Stimulated activated CD4-positive, alpha-beta T cell treated with anti-CD3 and anti-CD28 coated beads, TNF-alpha, amount 100 ng/mL, for 48 hours (primary cell): Measurements from ENCODE around the gene MYL4.
"Not testable (repeated sequence)": the region's sequence is repeated elsewhere in the genome, so short reads cannot be mapped to it uniquely, and the experiment has no call there.

ENCODE experiments used
- DNase-seq, 3 donors: peaks; one replicate each; pipeline ENCODE4 v3.0.0-alpha.2; 2020; ENCODE audit warnings: low read depth in 3 of 3

Gene MYL4

DNA sequence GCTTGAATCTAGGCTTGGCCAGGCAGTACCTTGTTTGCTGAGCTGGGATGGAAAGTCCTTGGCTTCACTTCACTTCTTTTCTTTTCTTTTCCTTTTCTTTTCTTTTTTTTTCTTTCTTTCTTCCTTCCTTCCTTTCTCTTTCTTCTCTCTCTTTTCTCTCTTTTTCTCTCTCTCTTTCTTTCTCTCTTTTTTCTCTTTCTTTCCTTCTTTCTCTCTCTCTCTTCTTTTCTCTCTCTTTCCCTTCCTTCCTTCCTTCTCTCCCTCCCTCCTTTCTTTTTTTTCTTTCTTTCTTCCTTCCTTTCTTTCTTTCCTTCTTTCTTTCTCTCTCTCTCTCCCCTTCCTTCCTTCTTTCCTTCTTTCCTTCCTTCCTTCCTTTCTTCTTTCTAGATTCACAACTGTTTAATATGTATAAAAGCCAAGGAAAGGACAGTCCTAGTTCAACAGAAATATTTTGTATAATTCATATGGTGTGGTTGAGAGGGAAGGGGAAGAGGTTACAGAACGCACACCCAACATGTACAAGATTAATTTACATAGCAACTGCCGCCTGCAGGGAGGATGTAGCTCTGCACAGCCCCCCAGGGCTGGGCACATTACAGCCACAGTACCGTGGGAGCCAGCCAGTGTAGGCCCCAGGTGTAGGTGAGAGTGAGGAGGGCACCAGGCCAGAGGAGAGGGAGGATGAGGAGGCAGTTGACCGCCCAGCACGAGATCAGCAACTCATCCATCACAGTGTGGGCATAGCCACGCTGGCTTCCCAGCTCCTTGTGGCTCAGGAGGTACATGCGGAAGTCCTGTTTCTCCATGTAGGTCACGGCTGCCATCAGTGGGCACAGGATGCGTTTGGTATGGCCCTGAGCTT lies 34.8 kb downstream of the MYL4 start:
- DNase-seq = no peak

DNA sequence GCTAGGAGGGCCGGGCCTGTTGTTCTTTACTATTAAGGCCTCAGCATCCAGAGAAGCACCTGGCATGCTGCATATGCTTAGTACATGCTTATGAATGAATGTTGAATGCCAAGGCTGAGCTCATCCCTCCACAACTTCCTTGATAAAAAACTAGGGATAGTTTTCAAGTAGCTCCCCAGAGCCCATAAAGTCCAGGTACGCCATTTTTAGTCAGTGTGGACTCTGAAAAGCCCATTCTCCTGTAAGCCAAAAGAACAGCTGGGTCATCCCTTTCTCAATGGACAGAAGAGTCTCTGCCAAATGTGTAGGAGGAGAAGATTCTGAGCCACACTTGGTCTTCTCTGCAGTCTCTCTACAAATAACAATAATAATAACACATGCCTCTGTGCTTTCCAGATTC lies 35.5 kb downstream of the MYL4 start:
- DNase-seq = no peak

DNA sequence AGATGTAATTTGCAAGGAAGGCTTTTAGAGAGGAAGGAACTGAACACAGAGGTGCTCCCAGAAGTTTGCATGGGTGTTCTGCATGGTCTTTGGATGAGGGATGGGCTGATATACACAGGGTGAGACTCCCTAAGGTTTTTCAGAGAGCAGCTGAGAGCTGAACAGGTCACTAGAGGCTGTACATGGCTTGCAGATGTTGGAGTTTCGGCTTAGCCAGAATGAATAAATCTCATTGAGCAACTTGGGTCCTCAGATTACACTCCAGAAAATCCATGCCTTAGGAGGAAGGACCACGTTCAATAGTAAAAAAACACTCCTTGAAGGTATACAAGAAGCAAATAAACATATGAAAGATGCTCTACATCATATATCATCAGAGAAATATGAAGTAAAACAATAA lies 37.0 kb downstream of the MYL4 start:
- no peak for DNase-seq

DNA sequence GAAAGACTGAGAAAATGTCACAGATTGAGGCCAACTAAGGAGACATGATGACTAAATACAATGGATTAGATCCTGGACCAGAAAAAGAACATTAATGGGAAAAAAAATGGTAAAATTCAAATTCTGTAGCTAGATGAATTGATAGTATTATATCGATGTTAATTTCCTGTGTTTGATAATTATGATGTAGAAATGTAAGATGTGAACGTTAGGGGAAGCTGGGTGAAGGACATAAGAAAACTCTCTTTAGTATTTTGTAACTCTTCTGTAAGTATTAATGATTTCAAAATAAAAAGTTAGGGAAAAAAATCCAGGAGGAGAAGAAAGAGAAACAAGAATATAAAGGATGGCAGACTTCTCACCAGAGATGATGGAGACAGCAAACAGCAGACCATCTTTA lies 41.7 kb downstream of the MYL4 start:
- no peak for DNase-seq

DNA sequence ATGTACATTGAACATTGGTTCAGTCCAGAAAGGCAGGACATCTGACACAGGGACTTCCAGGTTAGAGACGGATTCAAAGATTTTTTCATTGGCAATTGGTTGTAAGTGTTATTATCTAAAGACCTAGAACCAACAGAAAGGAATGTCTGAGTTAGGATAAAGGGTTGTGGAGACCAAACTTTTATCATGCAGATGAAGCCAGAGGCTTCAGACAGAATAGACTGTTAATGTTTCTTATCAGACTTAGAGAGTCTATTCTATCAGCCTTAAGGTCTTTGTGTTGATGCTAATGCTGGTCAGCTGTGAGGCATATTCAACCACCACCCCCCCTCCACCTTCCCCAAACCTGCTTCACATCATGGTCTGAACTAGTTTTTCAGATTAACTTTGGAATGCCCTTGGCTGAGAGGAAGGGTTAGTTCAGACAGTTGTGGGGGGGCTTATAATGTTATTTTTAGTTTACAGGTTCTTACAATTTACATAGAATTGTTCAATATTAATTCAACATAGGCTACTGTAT lies 42.3 kb downstream of the MYL4 start:
- DNase-seq = no peak

DNA sequence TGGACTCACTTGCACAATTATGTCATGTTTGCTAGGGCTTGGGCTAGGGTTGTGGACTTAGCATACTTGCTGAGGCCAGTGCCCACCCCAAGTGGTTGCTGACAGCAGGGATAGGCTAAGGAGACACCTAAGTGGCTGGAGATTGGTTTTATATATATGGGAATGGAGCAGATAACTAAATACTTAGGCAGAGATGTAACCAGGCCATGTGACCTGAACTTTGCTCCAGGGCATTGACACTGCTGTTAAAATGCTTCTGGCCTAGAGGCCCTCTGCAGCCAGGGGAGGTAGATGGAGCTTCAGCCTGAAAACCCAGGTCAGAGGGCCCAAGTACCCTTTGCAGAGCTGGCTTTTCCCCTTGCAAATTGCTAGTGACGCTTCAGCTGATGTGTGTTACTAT lies 43.1 kb downstream of the MYL4 start:
- DNase-seq = no peak

DNA sequence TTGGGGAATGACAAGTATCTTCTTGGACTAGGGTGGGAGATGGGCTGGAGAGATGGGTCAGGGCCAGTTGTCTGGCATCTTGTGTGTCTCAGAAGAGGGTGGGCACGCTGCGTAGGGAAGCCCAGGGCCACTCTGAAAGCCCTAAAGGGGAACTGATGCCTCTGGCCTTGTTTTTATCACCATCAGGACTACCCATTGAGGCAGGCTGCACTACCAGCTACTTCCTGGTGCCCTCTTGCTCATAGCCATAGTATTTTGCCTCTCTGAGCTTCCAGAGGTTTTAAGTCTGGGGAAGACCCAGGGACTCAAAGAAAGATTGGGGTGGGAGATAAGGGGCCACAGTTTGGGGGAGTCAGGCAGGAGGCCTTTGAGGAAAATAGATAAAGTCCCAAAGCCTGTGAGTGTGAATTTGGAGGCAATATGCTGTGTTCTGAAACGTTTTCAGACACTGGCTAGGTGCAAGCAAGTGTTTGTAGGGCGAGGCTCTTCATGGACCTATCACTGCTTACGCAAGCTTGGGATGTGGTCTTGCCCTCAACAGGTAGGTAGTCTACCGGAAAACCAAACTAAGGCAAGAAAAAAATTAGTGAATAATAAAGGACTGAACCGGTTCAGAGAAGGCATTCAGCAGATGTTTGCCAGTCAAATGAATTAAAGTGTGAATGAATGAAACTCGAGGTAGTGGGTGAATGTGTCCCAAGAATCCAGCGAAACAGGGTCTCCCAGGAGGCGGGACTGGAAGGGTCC lies 43.8 kb downstream of the MYL4 start:
- DNase-seq = no peak

DNA sequence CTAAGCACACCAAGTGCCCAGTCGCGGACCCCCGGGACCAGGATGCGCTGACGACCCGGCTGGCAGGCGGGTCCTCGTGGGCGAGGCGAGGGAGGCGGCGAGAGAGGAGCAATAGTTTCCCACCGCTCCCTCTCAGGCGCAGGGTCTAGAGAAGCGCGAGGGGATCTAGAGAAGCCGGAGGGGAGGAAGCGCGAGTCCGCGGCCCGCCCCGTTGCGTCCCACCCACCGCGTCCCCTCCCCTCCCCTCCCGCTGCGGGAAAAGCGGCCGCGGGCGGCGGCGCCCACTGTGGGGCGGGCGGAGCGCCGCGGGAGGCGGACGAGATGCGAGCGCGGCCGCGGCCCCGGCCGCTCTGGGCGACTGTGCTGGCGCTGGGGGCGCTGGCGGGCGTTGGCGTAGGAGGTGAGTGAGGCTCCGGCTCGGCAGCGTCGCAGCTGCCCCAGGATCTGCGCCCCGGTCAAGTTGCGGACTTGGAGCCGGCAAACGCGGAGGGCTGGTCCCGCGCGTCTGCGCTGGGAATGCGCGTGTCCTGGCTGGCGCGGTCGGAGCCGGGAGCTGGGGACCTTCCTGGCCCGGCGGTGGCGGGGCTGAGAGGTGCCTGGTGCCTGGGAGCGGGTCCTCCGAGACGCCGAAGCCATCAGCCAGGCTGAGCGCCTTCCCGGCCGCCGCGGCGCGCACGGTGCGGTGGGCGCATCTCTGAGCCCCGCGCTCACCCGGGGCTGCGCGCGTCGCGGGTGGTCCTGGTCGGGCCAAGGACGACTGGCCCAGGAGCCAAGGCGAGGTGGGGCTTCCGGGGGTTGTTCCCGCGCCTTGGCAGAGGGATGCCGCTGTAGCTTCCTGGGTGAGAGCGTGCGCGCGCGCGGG lies 44.6 kb downstream of the MYL4 start, which contains the start of gene ITGB3:
Gene ITGB3, plus strand, starts transcription at position 287 of the 862 bp plus-strand sequence. Its CDS starts 35 bp downstream, at position 322.
- peak; percentile 8 to 53 (median 29) for DNase-seq

DNA sequence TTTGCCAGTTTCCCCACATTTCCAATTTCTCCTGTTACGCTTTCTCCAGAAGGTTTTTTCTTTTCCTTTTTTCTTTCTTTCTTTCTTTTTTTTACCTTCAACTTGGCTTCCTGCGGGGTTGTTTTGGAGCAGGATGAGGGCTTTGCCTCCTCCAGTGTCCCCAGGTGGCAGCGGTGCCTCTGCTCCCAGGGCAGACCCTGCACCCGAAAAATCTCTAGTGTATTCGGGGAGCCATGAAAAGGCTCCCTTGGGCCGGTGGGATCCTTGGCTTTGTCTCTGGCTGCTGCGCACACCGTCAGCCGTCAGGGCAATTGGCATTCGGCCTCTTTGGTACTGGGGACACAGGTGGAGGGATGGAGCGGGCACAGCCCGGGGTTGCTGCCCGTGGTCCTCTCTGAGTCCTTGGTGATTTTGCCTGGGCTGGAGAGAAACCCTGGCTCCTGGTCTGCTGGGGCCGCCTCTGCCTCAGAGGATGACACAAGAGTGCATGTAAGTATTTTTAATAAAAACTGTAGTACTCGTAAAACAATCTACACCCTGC lies 45.3 kb downstream of the MYL4 start:
- no peak for DNase-seq

DNA sequence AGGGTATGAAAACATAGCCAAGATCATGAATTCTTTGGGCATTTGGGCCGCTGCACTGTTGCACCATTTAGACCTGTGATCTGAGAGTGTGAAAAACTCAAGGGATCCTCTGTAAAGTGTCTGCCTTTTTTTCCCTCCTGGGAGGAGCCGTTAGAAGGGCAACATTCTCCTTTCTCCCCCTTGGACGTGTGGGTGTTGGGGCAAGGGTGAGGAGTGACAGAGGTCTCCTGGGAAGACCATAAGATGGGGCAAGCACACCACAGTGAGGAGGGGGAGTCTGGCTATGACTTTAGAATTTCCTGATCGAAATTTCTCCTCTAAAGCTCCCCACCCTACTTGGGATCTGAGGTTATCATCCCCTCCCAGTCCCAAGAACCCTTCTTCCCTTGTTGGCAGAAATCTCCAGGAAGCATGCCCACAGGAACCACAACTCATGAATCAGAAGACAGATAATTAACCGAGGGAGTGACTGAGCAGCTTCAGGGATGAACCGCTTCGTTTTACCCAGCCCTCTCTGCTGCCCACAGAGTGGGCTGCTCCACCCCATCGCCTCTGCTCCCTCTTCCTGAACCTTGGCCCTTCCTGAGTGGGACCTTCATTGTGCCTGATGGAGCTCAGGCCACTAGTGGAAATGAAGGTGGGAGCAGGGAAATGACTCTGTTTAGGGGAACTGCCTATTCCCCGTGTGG lies 48.6 kb downstream of the MYL4 start:
- no peak for DNase-seq

DNA sequence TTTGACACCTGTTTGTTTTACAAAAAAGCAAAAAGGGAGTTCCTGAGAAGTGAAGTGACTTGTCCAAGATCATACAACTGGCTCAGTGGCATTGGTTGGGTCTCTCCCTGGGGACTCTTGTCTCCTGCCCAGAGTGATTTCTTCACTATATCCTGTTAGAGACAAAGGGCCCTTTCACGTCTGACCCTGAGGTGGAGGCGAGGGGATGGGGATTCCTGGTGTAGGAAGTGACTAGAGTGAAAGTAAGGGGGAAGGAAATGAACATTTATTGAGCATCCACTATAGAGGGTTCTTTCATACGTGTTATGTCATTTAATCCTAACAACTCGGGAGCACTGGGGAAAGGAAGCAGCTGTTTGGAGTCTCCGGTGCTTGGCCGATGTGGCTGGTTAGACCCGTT lies 53.4 kb downstream of the MYL4 start:
- no peak for DNase-seq

DNA sequence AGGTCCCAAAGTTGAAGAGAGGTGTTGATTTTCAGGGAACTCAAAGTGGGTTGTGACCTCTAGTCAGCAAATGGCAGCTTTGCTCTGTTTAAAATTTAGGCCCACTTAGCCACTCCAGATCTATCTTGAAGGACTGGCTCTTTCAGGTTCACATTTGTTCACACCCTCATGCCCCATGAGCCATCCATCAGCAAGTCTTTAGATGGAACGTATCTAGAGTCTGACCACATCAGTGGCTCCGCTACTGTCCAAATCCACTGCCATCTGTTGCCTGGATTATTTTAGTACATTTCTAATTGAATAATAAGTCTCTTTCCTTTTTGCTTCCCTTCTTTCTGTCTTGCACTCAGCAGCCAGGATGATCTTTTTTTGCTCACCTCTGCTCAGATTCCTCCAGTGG lies 55.0 kb downstream of the MYL4 start:
- no peak for DNase-seq

DNA sequence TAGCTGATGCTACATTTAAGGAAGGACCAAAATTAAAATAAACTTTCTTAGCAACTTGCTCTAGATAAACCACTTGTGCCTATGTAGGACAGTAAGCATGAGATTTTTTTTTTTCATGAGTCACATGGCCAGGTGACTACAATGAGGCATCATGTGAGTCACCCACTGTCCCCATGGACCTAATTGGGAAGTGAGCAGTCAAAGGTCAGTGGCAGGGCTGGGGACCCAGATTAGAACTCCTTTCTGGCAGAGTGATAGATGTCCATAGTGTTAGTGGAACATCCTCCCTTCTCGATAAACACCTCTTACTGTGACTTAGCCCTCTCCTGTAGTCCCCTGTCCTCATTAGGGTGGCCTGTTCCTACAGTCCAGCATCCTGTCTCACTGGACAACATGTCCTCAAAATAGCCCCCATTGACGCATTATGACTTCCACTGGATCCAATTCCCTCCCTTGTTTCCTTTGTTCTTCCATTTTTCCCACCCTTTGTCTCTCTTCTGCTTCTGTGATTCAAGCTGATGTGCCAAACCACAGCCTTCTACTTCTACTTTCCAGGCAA lies 56.9 kb downstream of the MYL4 start:
- no peak for DNase-seq

DNA sequence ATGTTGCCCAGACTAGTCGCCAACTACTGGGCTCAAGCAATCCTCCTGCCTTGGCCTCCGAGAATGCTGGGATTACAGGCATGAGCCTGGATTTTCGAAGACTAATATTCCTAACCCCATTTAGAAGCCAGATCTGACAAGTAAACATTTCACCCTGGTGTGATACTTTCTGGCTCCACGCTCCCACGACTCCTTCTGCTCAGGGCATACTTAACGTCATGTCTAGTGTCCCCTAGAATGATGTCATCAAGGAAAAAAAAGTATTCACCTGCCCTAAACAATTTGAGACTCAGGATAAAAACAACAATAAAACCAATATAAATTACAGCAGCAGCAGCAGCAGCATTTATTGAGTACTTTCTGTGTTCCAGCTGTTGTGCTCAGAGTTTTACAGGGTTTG lies 57.6 kb downstream of the MYL4 start:
- no peak for DNase-seq

DNA sequence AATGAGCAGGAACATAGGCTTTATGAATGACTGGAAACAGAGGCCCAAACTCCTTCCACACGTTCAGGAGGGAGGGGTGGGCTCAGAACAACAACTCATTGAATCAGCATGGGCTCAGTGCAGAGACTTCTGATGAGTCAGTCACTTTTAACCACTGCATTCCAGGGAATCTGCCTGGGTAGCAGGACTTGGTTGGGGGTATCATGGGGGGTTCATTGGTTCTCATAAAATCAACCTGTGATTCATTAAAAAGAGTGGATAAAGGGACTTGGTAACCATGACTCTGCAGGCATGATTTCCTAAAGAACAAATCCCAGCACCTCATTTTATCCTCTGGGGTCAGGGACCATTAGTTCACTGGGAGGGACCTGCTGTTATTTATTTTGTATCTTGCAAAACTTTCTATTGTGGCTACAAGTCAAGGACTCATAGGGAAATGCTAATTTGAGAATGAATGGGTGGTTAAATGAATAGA lies 58.2 kb downstream of the MYL4 start:
- no peak for DNase-seq

DNA sequence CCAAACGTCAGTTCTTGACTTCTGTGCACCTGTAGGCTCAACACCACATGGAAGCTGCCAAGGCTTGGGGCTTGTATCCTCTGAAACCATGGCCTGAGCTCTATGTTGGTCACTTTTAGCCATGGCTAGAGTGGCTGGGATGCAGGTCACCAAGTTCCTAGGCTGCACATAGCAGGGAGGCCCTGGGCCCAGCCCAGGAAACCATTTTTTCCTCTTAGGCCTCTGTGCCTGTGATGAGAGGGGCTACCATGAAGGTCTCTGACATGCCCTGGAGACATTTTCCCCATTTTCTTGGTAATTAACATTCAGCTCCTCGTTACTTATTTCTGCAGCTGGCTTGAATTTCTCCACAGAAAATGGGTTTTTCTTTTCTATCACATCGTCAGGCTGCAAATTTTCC lies 59.8 kb downstream of the MYL4 start:
- DNase-seq = not testable (repeated sequence)

DNA sequence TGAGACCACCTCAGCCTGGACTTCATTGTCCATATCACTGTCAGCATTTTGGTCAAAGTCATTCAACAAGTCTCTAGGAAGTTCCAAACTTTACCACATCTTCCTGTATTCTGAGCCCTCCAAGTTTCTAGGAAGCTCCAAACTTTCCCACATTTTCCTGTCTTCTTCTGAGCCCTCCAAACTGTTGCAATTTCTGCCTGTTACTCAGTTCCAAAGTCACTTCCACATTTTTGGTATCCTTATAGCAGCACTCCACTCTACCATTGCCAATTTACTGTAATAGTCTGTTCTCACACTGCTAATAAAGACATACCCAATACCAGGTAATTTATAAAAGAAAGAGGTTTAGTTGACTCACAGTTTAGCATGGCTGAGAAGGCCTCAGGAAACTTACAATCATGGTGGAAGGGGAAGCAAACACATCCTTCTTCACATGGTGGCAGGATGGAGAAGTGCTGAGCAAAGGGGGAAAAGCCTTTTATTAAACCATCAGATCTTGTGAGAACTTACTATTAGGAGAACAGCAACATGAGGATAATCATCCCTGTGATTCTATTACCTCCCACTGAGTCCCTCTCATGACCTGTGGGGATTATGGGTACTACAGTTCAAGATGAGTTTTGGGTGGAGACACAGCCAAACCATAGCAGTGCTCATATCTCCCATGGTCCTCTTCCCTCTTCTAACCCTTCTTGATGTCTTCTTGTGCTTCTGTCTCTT lies 60.6 kb downstream of the MYL4 start:
- DNase-seq = not testable (repeated sequence)

DNA sequence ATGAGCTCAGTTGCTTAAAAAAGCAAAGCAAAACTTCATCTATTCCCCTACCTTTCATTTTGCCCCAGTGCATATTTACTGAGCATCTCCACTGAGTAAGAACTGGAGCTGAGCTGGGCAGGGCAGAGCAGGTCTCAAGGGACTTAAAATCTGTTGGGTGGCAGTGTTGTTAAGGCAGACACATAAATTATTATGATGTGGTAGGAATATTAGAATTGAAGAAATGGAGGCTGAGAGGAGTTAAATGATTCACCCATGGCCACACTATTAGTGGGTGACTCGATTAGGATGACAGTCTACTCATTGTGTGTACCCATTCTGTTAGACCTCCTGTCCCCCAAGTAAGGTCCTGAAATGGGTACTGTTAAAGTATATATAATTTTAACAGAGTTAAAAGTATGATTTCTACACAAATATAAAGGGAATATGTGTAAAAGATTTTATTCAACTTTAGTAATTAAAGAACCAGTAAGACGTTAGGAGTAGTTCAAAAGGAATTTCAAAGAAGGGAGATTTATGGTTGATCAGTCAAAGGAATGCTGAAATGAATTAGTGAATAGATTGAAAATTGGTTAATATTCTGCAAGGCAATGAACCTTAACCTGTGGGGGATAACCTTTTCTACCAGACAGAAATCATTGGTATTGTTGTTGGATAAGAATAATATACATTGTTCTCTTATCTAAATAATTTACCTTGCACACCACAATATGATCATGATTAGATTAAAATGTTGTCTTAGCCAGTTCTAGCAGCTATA lies 62.0 kb downstream of the MYL4 start:
- no peak for DNase-seq

DNA sequence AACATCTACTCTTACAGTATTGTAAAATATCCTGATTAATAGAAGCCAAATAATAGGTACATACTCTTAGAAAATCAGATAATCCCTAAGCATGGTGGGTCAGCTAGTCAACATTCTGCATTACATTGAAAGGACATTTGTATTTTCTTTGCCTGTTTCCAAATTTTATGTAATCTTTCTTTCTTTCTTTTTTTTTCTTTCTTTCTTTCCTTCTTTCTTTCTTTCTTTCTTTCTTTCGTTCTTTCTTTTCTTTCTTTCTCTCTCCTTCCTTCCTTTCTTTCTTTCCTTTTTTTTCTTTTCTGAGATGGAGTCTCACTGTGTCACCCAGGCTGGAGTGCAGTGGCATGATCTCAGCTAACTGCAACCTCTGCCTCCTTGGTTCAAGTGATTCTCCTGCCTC lies 63.3 kb downstream of the MYL4 start:
- DNase-seq = no peak
